GM12892 (cell line): ENCODE data around the gene TARS1. TPM values are rescaled to one million over a fixed set of nuclear protein-coding genes. Genes with fewer than 3 reads are reported as not detected.

Source experiments
- DNase-seq: peaks from one replicate; pipeline ENCODE4 v3.0.0; 2011; ENCODE audit not compliant: insufficient read length
- FAIRE-seq: peaks from 2 replicates; lab custom pipeline; 2011; peaks lifted over from hg19 to GRCh38; lab: Jason Lieb, UNC
- POLR2A ChIP-seq: IDR thresholded peaks from 2 replicates; pipeline ENCODE4 v1.6.1; 2011; ENCODE audit warnings: low read depth, low read length, control low read depth
- POLR2AphosphoS5 ChIP-seq: IDR thresholded peaks from 2 replicates; pipeline ENCODE4 v1.6.1; 2011; ENCODE audit warnings: low read depth, low read length, control low read depth
- TAF1 ChIP-seq: IDR thresholded peaks from 2 replicates; pipeline ENCODE4 v1.6.1; 2011; ENCODE audit warnings: low read depth, mild to moderate bottlenecking, control low read depth, low read length, borderline replicate concordance
- polyA plus RNA-seq: library from polyadenylated mRNA; unstranded; fragments of >200 nt; gene quantifications from one replicate; pipeline ENCODE4 v1.2.1, GENCODE V29; 2012; ENCODE audit warnings: missing spikeins, inconsistent platforms; ENCODE audit not compliant: missing spikeins

Gene TARS1
- 135 TPM for polyA plus RNA-seq

DNA sequence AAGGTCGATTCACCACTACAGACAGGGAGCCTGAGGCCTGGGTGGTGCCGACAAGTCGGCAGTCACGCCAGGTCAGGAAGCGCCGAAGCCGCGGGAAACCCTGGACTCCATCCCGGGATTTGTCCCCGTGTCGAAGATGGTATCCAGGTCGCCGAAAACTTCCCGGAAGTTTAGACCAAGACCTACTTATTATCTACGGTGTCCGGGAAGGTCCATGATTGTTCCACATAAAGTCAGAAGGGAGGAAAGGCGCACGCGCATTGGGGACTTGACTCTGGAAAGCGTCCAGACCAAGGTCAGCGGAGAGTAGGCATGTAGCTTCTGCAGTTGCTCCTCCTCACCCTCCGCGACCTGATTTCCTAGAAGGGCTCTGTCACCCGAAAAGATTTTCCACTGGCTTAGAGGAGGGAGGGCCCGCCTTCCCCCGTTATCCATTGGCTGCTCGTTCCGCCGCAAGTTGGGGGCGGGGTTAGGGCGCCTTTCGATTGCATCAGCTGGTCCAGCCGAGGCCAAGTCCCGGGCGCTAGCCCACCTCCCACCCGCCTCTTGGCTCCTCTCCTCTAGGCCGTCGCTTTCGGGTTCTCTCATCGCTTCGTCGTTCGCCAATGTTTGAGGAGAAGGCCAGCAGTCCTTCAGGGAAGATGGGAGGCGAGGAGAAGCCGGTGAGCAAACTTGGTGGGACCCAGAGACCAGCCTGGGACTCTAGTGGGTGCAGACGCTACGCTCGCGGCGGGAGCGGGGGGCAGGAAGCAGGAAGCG is at the start of gene TARS1:
Gene TARS1 (plus strand): TSS at position 484 of the 759 bp plus-strand sequence. CDS start 122 bp downstream, at position 606.
- DNase-seq (peak; percentile 81), FAIRE-seq (peak; percentile 93)
- TF ChIP-seq POLR2A (peak; percentile 88), TAF1 (peak; percentile 51; the same call in 1 of the 2 replicates), POLR2AphosphoS5 (peak; percentile 69)

DNA sequence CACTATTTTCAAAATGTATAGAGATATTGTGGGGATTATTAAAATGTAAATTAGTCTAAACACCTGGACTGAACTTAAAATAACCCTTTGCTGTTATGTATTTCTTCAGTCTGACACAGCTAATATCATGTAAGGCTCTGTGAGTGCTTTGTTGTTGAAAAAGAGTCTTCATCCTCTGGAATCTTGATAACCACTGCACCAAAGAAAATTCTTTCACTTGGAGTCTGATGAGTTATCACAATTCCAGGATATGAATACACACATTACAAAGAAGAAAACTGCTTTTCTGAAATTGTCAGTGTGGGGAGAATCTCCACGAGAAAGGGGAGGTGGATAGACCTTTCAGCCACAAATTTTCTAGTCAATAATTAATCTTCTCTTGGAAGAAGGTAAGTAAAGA is 42.3 kb upstream of the TARS1 start:
- TF ChIP-seq POLR2AphosphoS5: no peak
- TF ChIP-seq TAF1: no peak
- TF ChIP-seq POLR2A: no peak
- no peak for DNase-seq
- FAIRE-seq: no peak

DNA sequence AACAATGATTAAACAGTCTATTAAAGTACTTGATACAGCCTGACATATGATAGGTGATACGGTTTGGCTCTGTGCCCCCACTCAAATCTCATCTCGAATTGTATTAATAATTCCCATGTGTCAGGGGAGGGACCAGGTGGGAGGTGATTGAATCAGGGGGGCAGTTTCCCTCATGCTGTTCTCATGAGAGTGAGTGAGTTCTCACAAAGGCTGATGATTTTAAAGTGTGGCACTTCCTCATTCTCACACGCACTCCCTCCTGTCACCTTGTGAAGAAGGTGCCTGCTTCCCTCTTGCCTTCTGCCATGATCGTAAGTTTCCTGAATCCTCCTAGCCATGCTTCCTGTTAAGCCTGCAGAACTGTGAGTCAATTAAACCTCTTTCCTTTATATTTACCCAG is 40.1 kb upstream of the TARS1 start:
- TF ChIP-seq POLR2AphosphoS5 (no peak), TAF1 (no peak), POLR2A (no peak)
- DNase-seq (no peak), FAIRE-seq (no peak)

GRCh38 chr5:33401482-33402390 is 39.0 kb upstream of the TARS1 start:
- no peak for TF ChIP-seq POLR2A
- no peak for TF ChIP-seq POLR2AphosphoS5
- no peak for DNase-seq
- no peak for FAIRE-seq

DNA sequence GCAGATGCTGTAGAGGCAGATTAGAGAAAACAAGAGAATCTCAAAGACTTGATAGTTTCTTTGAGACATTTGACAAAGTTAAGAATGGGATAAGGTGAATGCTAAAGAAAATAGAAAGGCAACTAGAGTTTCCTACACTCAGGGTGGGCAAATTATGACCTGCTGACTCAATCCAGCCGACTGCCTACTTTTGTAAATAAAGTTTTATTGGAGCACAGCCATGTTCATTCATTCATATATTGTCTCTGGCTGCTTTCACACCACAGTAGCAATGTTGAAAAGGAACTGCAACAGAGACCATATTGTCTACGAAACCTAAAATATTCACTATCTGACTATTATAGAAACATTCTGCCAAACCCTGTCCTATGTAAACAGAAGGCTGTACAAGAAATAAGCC is 37.6 kb upstream of the TARS1 start:
- DNase-seq (no peak), FAIRE-seq (no peak)
- TF ChIP-seq POLR2AphosphoS5 (no peak), TAF1 (no peak), POLR2A (no peak)

DNA sequence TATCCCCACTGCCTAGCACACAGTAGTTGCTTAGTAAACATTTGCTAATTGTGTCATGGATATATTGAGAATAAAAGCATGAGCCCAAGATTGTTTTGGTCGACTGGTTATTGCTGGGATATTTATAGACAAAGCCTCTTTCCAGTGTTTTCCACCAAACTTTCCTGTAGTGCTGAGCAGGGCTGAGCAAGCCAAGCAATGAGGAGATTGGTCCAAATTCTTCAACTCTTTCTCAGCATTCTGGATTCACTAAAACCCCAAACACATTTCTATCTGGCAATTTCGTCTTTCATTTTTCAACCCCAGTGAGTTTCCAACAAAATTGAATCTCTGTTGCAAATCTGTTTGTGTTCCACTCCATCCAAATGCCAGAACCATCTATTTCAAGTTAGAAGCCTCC is 31.9 kb upstream of the TARS1 start:
- FAIRE-seq (no peak), DNase-seq (no peak)
- TF ChIP-seq POLR2A: no peak
- no peak for TF ChIP-seq TAF1
- TF ChIP-seq POLR2AphosphoS5: no peak

DNA sequence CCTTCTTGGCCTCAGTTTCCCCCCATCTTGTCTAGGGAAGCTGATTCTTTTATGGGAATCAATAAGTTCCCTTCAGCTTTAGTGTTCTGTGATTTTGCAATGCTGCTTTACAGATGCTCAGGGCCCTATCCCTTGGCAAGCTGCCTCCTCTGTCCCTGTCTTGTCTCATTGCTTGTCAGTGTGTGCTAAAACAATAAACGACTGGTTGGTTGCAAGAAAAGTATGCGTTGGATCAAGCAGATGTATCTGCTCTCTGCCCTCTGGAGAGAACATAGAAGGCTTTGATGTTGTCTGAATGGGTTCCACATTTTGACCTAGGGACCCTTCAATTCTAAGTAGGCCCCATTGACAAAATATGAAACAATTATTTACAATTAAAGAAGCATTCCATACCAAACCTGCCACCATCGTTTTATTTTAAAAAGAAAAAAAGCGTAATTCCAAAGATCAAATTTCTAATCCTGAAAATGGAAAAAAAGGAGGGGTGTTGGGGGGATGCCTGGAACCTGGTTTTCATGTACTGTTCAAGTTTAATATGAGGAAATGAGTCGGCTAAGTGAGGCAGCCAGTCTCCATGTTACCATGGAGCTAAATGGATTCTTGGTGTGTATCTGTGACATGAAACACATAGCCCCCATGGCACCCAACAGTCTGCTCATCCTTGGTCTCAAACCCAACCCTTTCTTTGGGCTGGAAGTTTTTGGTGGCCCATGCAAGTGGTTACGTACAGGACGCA is 31.2 kb upstream of the TARS1 start:
- TF ChIP-seq POLR2A (no peak), POLR2AphosphoS5 (no peak), TAF1 (no peak)
- DNase-seq (no peak), FAIRE-seq (peak; percentile 61)

DNA sequence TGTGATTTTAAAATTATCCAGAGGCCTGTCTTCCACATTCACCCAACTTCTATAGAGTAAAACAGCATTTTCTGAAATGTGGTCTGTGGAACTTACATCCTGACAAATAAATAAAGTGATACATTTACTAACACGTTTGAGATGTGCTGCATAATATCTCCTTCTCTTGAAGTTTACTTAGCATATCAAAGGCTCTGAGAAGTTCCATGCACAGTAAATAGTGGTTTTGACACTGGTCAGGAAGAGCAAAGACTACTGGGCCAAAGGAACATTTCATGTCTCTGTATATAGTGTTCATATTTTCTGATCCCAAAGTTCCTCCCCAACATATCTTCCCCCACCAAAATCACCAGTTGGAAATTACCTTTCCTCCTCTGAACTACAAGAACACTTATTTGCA is 30.5 kb upstream of the TARS1 start:
- FAIRE-seq (no peak), DNase-seq (no peak)
- TF ChIP-seq POLR2AphosphoS5: no peak
- TF ChIP-seq TAF1: no peak
- TF ChIP-seq POLR2A: no peak

- TF ChIP-seq POLR2AphosphoS5: no peak
- TF ChIP-seq POLR2A: no peak
- TF ChIP-seq TAF1: no peak
- FAIRE-seq: no peak
- no peak for DNase-seq
Observed at GRCh38 chr5:33411498-33411897, 29.3 kb upstream of the TARS1 start.

- FAIRE-seq: no peak
- TF ChIP-seq TAF1: no peak
- no peak for TF ChIP-seq POLR2A
- TF ChIP-seq POLR2AphosphoS5: no peak
- DNase-seq: no peak
Observed at GRCh38 chr5:33415811-33416354, 24.9 kb upstream of the TARS1 start.

DNA sequence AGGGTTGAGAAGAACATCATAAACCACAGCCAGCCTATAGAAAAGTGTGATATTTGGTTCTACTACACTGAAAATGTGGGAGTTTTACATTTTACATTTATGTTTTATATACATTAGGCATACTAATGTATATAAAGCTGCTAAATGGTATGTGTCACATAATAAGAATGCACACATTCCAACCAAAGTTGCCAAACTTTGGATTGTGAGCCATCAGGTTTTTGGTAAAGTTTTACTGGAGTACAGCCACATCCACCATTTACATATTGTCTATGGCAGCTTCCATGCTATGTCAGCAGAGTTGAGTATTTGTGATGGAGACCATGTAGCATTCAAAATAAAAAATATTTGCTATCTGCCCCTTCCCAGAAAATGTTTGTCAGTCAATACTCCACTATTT is 23.1 kb upstream of the TARS1 start:
- DNase-seq (no peak), FAIRE-seq (no peak)
- TF ChIP-seq POLR2AphosphoS5: no peak
